Ureter (tissue), 1 donor: ENCODE data around the gene KCNT1. TPM values are rescaled to one million over a fixed set of nuclear protein-coding genes. Genes with fewer than 3 reads are reported as not detected.

Source experiments
- total RNA-seq: library from RNA; stranded (reverse); gene quantifications from one replicate; pipeline ENCODE4 v1.2.4, GENCODE V29; 2023
- donor health status: DM: yes; HTN: yes; CAD: no.

The KCNT1 gene
- total RNA-seq, 1 donor from 2014 or later = 0.83 TPM

Other genes with a start within 250 kb of the KCNT1 start
- 25.6 TPM for gene PPP1R26, start 222.4 kb upstream of the KCNT1 start, total RNA-seq
- 34.5 TPM for gene MRPS2, start 201.5 kb upstream of the KCNT1 start, total RNA-seq
- not detected for gene LCN1, start 180.7 kb upstream of the KCNT1 start, total RNA-seq
- not detected for gene OBP2A, start 156.1 kb upstream of the KCNT1 start, total RNA-seq
- not detected for gene PAEP, start 140.4 kb upstream of the KCNT1 start, total RNA-seq
- gene GLT6D1, start 62.6 kb upstream of the KCNT1 start, total RNA-seq = not detected
- gene LCN9, start 38.9 kb upstream of the KCNT1 start, total RNA-seq = not detected
- gene SOHLH1, start 2.7 kb upstream of the KCNT1 start, total RNA-seq = not detected
- 35.8 TPM for gene CAMSAP1, start 205.4 kb downstream of the KCNT1 start, total RNA-seq